ENCODE results near the gene OR4E2. TPM values are rescaled to one million over a fixed set of nuclear protein-coding genes. Genes with fewer than 3 reads are reported as not detected.

Gene OR4E2
- total RNA-seq, 1 experiment from 2014 or later = not detected

DNA sequence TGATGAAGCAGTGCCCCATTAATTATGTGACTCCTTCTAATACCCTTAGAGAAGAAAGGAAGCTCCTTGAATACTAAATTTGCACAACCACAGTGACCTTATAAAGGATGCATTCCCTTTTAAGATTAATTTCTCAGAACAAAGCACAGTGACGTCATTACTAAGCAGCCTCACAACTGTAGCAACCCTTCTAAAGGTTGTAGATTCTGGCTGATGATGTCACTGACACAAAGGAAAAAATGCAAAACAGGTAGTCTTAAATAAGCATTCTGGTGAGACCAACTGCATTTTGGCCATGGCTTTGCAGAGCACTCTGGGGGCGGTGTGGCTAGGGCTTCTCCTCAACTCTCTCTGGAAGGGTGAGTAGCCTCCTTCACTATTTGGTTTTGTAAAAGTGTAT is 58.4 kb downstream of the OR4E2 start:
- no peaks in the 10 kb centered on the region for H3K23me2 ChIP-seq (ENCODE audit: insufficient read length, low read depth, low read length, poor library complexity, severe bottlenecking)
- peaks cover 8% of the 10 kb centered on the region for H3K27me3 Mint-ChIP-seq (ENCODE audit: low read depth)

More for the DNA sequence above, 58.4 kb downstream of the OR4E2 start:
- Mint-ChIP-seq H3K27ac (no peak overlapping the region), H3K4me3 (no peak overlapping the region), H3K9me3 (peaks cover 0 to 4% of the 10 kb centered on the region in 2 experiments; a peak in 2 of 5 replicates), H3K36me3 (ENCODE audit: insufficient read depth in 1 of 3, low read depth in 3 of 3) (0 out of 7 replicates have a peak, but pooled peaks cover 0 to under 1% (median 0%) of the 10 kb centered on the region in 3 experiments), H3K4me1 (no peaks in the 10 kb centered on the region)
- Histone ChIP-seq H4K91ac (ENCODE audit: insufficient read length, low read depth, low read length) (no peak overlapping the region), H2BK120ac (ENCODE audit: low read depth, low read length, poor library complexity, severe bottlenecking) (no peak overlapping the region), H2AFZ (ENCODE audit: low read length) (no peak overlapping the region), H2BK5ac (ENCODE audit: insufficient read length, low read length) (no peak overlapping the region), H2AK5ac (ENCODE audit: insufficient read length, low read length) (no peak overlapping the region), H3K56ac (ENCODE audit: insufficient read length, low read depth, low read length) (no peak overlapping the region), H3T11ph (ENCODE audit: low read length) (no peak overlapping the region), H3K23ac (ENCODE audit: insufficient read length, low read depth, low read length) (no peak overlapping the region), H4K8ac (replicated peaks; ENCODE audit: insufficient read length, low read depth, low read length) (no peak overlapping the region), H3K27ac (ENCODE audit: insufficient read length, low read depth, low read length) (no peak overlapping the region), H3K4ac (ENCODE audit: low read depth, low read length) (no peak overlapping the region), H3K14ac (ENCODE audit: insufficient read depth, low read length) (no peak overlapping the region), H4K5ac (ENCODE audit: insufficient read length, low read depth, low read length) (no peak overlapping the region), H3K27me3 (ENCODE audit: insufficient read depth, low read length) (no peaks in the 10 kb centered on the region), H3K18ac (ENCODE audit: insufficient read length, low read depth, low read length) (no peak overlapping the region), H2BK12ac (ENCODE audit: insufficient read length, low read depth, low read length) (no peak overlapping the region), H4K20me1 (ENCODE audit: control insufficient read depth, insufficient read depth, insufficient read length) (no peaks in the 10 kb centered on the region), H3K4me2 (ENCODE audit: insufficient read depth, insufficient read length, low read length) (no peak overlapping the region), H2BK20ac (ENCODE audit: low read depth, low read length, poor library complexity, severe bottlenecking) (no peak overlapping the region), H3K9me3 (ENCODE audit: control insufficient read depth, low read depth, low read length) (no peaks in the 10 kb centered on the region), H3K4me1 (ENCODE audit: insufficient read depth, low read length) (no peaks in the 10 kb centered on the region), H3K79me2 (ENCODE audit: insufficient read depth, low read length) (no peaks in the 10 kb centered on the region), H3K9ac (ENCODE audit: extremely low read depth, insufficient read length, low read length) (no peak overlapping the region), H2BK15ac (ENCODE audit: low read depth, low read length) (no peak overlapping the region), H3K79me1 (ENCODE audit: insufficient read depth, low read depth, low read length, poor library complexity, severe bottlenecking) (no peaks in the 10 kb centered on the region)
- whole genome bisulfite sequencing (ENCODE audit: extremely low coverage, insufficient read length, low lambda C conversion rate) = no CpG with 5 or more reads among the region's 2 CpGs
- no peak for TF ChIP-seq CTCF (conservative IDR thresholded peaks at IDR 0.05)
- no peak for DNase-seq
